ENCODE data around the gene HLA-B. TPM values are rescaled to one million over a fixed set of nuclear protein-coding genes. Genes with fewer than 3 reads are reported as not detected.
A peak's percentile ranks its signal among the peaks of the same experiment; 100 is the strongest.
"Not testable (repeated sequence)": the region's sequence is repeated elsewhere in the genome, so short reads cannot be mapped to it uniquely, and the experiment has no call there.

HLA-B gene
- total RNA-seq (1,000 to 10,000 TPM; 5,565 to 5,762 TPM), polyA plus RNA-seq (1,000 to 10,000 TPM; 6,650 to 9,105 TPM)

DNA sequence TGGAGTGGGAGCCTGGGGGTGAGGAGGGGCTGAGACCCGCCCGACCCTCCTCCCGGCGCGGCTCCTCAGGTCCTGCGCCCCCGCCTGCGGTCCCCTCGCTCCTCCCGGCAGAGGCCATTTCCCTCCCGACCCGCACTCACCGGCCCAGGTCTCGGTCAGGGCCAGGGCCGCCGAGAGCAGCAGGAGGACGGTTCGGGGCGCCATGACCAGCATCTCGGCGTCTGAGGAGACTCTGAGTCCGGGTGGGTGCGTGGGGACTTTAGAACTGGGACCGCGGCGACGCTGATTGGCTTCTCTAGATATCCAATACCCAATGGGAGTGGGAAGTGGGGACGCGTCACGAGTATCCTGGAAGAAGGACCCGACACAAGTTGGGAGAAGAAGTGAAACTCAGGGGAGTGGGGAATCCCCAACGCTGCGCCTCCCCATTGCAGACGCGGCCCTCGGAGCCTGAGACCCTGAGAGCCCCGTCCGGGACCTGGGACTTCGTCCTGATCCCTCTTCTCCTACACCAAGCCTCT is at the start of gene HLA-B:
HLA-B (minus strand) TSS at position 234 of the 521 bp plus-strand sequence; CDS start at position 213, 21 bp downstream.
- ChIA-PET POLR2A (ENCODE audit: partially characterized antibody) (interaction anchor here (0.7 to 21.6 kb wide), 13 partner anchors 9 to 209 kb away, joined by 3 to 517 read pairs (median 4); partner anchors contain the start of gene HLA-C), CTCF (ENCODE audit: partially characterized antibody) (interaction anchor here (1.0 kb wide), 2 partner anchors 10 to 154 kb away, joined by 4 to 7 read pairs; no protein-coding TSS in a partner anchor)
- Histone ChIP-seq H3K27ac (ENCODE audit: low read depth, low read length) (peak within 1 kb of the TSS; percentile 99), H3K27me3 (ENCODE audit: insufficient read depth, low read length) (no peaks in the 10 kb centered on the region), H3K9me3 (ENCODE audit: control insufficient read depth in 1 of 2, low read length in 2 of 2) (no peaks in the 10 kb centered on the region), H3K4me1 (ENCODE audit: insufficient read depth, low read length) (peaks cover 59% of the 10 kb centered on the region), H3K36me3 (ENCODE audit: insufficient read depth, low read length) (peaks cover 27% of the 10 kb centered on the region), H3K4me3 (ENCODE audit: low read length in 2 of 2) (peak within 1 kb of the TSS; percentile 68 to 86)
- peak; percentile 82 to 93 (median 85) for DNase-seq
- Mint-ChIP-seq H3K36me3 (peaks cover 37 to 50% of the 10 kb centered on the region in 2 donors), H3K9me3 (peaks cover 0 to 12% (median 0%) of the 10 kb centered on the region in 8 donors), H3K27ac (peak within 1 kb of the TSS; percentile 100), H3K27me3 (peaks cover 1% of the 10 kb centered on the region in 2 donors), H3K4me1 (peaks cover 44 to 82% (median 55%) of the 10 kb centered on the region in 4 donors), H3K4me3 (peak within 1 kb of the TSS; percentile 97 to 99 (median 99))
- intact Hi-C loops (cut with micrococcal nuclease): loop anchor here (1.0 to 2.0 kb wide), 5 partner anchors 10 to 198 kb away; partner anchors contain the start of genes HLA-C and TCF19

DNA sequence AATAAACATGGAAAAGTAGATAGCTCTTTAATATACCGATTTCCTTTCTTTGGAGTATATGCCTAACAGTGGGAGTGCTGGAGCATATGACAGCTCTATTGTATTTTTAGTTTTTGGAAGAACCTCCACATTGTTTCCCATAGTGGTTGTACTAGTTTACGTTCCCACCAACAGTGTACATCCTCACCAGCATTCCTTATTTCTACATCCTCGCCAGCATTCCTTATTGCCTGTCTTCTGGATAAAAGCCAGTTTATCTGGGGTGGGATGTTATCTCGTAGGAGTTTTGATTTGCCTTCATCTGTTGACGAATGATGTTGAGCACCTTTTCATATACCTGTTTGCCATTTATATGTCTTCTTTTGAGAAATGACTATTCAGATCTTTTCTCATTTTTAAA is 49.0 kb upstream of the HLA-B start:
- intact Hi-C loops (cut with micrococcal nuclease): no loop called here
- Mint-ChIP-seq H3K4me3 (peak overlapping the region in 5 of 8 donors; percentile 3 to 65 (median 50)), H3K27me3 (no peaks in the 10 kb centered on the region), H3K36me3 (peaks cover 13 to 21% of the 10 kb centered on the region in 2 donors), H3K9me3 (peaks cover 0 to 1% (median 0%) of the 10 kb centered on the region in 8 donors), H3K27ac (peak overlapping the region in 4 of 7 donors; percentile 5 to 90 (median 36)), H3K4me1 (peaks cover 62 to 90% (median 76%) of the 10 kb centered on the region in 4 donors)
- Histone ChIP-seq H3K27me3 (ENCODE audit: insufficient read depth, low read length) (no peaks in the 10 kb centered on the region), H3K9me3 (ENCODE audit: control insufficient read depth in 1 of 2, low read length in 2 of 2) (no peaks in the 10 kb centered on the region), H3K4me1 (ENCODE audit: insufficient read depth, low read length) (peaks cover 71% of the 10 kb centered on the region), H3K27ac (ENCODE audit: low read depth, low read length) (no peak overlapping the region), H3K36me3 (ENCODE audit: insufficient read depth, low read length) (peaks cover 5% of the 10 kb centered on the region), H3K4me3 (ENCODE audit: low read length in 2 of 2) (no peak overlapping the region)
- CTCF ChIA-PET (ENCODE audit: partially characterized antibody): interaction anchor here (1.2 kb wide), 2 partner anchors 36 to 39 kb away, joined by 3 to 5 read pairs; no protein-coding TSS in a partner anchor
- no peak for DNase-seq
- POLR2A ChIA-PET (ENCODE audit: partially characterized antibody): no interaction called here

DNA sequence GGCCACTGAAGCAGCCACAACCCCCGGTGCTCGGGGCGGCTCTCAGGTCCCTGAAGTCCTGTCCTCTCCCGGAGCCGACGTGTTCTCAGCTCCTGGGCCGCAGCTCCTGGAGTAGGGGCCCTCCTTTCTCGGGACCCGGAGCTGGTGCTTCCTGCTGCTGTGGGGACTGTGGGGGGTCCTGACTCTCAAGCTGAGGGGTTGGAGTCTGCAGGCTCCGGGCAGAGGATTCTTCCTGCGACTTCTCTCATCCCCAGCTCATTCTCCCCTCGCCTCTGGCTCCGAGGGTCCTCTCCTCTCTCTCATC is 47.0 kb upstream of the HLA-B start:
- H3K36me3 ChIP-seq (ENCODE audit: insufficient read depth, low read length): not testable (repeated sequence)
- POLR2A ChIA-PET (ENCODE audit: partially characterized antibody): interaction anchor here (1.1 to 5.1 kb wide), 4 partner anchors 58 to 207 kb away, joined by 4 to 30 read pairs (median 6); partner anchors contain the start of gene LTB

DNA sequence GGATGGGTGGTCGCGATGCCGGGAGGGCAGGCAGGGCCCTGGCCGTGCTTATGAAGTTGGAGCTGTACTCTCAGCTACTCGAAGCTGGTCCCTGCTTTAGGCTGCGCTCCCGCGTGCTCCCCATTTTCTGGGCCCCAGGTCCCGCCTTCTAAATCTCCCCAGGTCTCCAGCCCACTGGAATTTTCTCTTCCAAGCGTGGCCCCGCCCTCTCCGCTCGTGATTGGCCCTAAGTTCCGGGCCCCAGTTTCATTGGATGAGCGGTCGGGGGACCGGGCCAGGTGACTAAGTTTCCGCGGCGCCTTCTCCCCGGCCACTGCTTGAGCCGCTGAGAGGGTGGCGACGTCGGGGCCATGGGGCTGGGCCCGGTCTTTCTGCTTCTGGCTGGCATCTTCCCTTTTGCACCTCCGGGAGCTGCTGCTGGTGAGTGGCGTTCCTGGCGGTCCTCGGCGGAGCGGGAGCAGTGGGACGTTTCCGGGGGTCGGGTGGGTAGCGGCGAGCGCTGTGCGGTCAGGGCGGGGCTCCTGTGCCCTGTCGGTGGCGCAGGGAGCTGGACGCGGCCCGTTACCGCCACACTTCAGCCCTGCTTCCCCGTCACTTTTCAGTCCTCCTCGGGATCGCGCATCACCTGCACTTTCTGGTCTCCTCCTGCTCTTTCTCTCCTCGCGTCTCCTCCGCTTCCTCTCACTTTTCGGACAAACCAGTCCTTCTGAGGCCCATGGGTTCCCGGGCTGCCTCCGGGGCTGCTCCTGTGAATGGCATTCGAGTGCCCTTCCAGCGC is 46.5 kb upstream of the HLA-B start, which contains the start of gene MICA:
MICA (plus strand) TSS at position 313 of the 778 bp plus-strand sequence; CDS start at position 351, 38 bp downstream.
- Histone ChIP-seq H3K4me1 (ENCODE audit: insufficient read depth, low read length) (peaks cover 78% of the 10 kb centered on the region), H3K36me3 (ENCODE audit: insufficient read depth, low read length) (no peaks in the 10 kb centered on the region), H3K9me3 (ENCODE audit: control insufficient read depth in 1 of 2, low read length in 2 of 2) (no peaks in the 10 kb centered on the region), H3K27me3 (ENCODE audit: insufficient read depth, low read length) (no peaks in the 10 kb centered on the region), H3K27ac (ENCODE audit: low read depth, low read length) (peak within 1 kb of the TSS; percentile 76), H3K4me3 (ENCODE audit: low read length in 2 of 2) (peak within 1 kb of the TSS; percentile 36 to 69)
- Mint-ChIP-seq H3K27ac (peak within 1 kb of the TSS; percentile 75 to 97 (median 91)), H3K36me3 (peaks cover 0 to 20% of the 10 kb centered on the region in 2 donors), H3K27me3 (no peaks in the 10 kb centered on the region), H3K9me3 (peaks cover 0 to 1% (median 0%) of the 10 kb centered on the region in 8 donors), H3K4me1 (peaks cover 55 to 93% (median 70%) of the 10 kb centered on the region in 4 donors), H3K4me3 (peak within 1 kb of the TSS; percentile 86 to 98 (median 97))
- ChIA-PET POLR2A (ENCODE audit: partially characterized antibody) (interaction anchor here (1.1 to 5.1 kb wide), 7 partner anchors 10 to 206 kb away, joined by 3 to 30 read pairs (median 5); partner anchors contain the start of genes DDX39B and LTB), CTCF (ENCODE audit: partially characterized antibody) (interaction anchor here (0.6 to 1.5 kb wide), 5 partner anchors 9 to 214 kb away, joined by 3 to 10 read pairs (median 3); no protein-coding TSS in a partner anchor)
- intact Hi-C loops (cut with micrococcal nuclease): no loop called here
- peak; percentile 50 to 79 (median 54) for DNase-seq

More for the DNA sequence above, 47.0 kb upstream of the HLA-B start:
- Histone ChIP-seq H3K4me1 (ENCODE audit: insufficient read depth, low read length) (peaks cover 74% of the 10 kb centered on the region), H3K27ac (ENCODE audit: low read depth, low read length) (peak overlapping the region; percentile 76), H3K4me3 (ENCODE audit: low read length in 2 of 2) (peak overlapping the region; percentile 29 to 69)
- H3K36me3 Mint-ChIP-seq: peaks cover 0 to 20% of the 10 kb centered on the region in 2 donors
- peak overlapping the region; percentile 86 to 98 (median 97) for H3K4me3 Mint-ChIP-seq
- CTCF ChIA-PET (ENCODE audit: partially characterized antibody): interaction anchor here (0.6 to 1.5 kb wide), 4 partner anchors 9 to 214 kb away, joined by 3 to 10 read pairs (median 3); no protein-coding TSS in a partner anchor
- intact Hi-C loops (cut with micrococcal nuclease); H3K27me3 Mint-ChIP-seq; H3K27me3 ChIP-seq (ENCODE audit: insufficient read depth, low read length); DNase-seq; H3K9me3 Mint-ChIP-seq; H3K9me3 ChIP-seq (ENCODE audit: control insufficient read depth in 1 of 2, low read length in 2 of 2): not testable (repeated sequence)
- peaks cover 53 to 92% (median 69%) of the 10 kb centered on the region in 4 donors for H3K4me1 Mint-ChIP-seq
- peak overlapping the region in 6 of 7 donors; percentile 75 to 92 (median 89) for H3K27ac Mint-ChIP-seq

DNA sequence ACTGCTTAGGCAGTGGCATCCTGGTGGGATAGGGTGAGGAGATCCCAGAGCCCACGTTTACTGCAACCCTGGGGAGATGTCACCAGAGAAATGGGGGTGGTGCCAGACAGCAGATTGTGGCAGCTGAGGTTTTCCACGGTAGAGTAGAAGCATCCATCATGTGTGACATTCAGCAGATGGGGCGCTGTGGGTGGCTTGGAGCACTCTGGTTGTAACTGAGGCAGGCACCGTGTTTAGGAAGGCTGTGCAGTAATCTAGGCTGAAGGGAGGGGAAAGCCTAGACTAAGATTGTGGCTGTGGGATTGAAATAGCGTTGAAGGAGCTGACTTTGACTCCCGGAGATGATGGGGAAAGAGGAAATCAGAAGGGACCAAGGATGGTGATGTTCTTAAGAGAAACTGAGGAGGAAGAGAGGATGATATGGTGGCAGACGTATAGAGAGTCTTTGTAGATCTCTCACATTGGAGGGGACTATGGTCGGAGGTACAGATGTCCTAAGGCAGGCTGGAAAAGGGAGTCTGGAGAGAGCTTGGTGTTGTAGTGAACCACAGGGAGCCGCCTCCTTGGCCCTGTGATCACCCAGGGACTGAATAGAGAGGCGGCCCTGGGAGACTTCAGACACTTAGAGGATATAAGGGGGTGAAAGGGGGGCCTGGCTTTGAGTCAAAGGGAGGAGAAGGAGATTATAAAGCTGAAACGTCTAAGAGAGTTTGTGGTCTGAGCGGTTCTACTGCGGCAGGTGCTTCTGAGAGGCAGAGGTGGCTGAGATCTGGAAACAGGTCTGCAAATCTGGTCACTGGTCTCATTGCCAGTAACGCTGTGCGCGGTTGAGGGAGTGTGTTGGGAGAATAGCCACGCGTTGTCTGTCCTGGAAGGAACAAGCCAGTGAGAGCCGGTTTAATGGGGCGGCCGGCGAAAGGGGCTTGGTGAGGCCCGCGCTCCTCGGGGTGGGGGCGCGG is 45.6 kb upstream of the HLA-B start:
- DNase-seq: peak in 4 of 5 donors; percentile 30 to 62 (median 40)
- peak overlapping the region; percentile 86 to 98 (median 97) for H3K4me3 Mint-ChIP-seq
- Histone ChIP-seq H3K9me3 (ENCODE audit: control insufficient read depth in 1 of 2, low read length in 2 of 2) (no peaks in the 10 kb centered on the region), H3K27me3 (ENCODE audit: insufficient read depth, low read length) (no peaks in the 10 kb centered on the region), H3K27ac (ENCODE audit: low read depth, low read length) (peak overlapping the region; percentile 76), H3K4me3 (ENCODE audit: low read length in 2 of 2) (peak overlapping the region; percentile 36 to 69), H3K36me3 (ENCODE audit: insufficient read depth, low read length) (no peaks in the 10 kb centered on the region), H3K4me1 (ENCODE audit: insufficient read depth, low read length) (peaks cover 78% of the 10 kb centered on the region)
- peaks cover 49 to 84% (median 67%) of the 10 kb centered on the region in 4 donors for H3K4me1 Mint-ChIP-seq
- H3K9me3 Mint-ChIP-seq: peaks cover 0 to 1% (median 0%) of the 10 kb centered on the region in 8 donors
- no peaks in the 10 kb centered on the region for H3K27me3 Mint-ChIP-seq
- peak overlapping the region; percentile 75 to 97 (median 91) for H3K27ac Mint-ChIP-seq
- CTCF ChIA-PET (ENCODE audit: partially characterized antibody): interaction anchor here (1.2 to 9.0 kb wide), 5 partner anchors 8 to 42 kb away, joined by 3 to 131 read pairs (median 10); no protein-coding TSS in a partner anchor
- peaks cover 0 to 18% of the 10 kb centered on the region in 2 donors for H3K36me3 Mint-ChIP-seq
- intact Hi-C loops (cut with micrococcal nuclease): no loop called here
- POLR2A ChIA-PET (ENCODE audit: partially characterized antibody): interaction anchor here (1.1 to 5.1 kb wide), 11 partner anchors 9 to 205 kb away, joined by 3 to 33 read pairs (median 5); partner anchors contain the start of genes DDX39B and LTB

DNA sequence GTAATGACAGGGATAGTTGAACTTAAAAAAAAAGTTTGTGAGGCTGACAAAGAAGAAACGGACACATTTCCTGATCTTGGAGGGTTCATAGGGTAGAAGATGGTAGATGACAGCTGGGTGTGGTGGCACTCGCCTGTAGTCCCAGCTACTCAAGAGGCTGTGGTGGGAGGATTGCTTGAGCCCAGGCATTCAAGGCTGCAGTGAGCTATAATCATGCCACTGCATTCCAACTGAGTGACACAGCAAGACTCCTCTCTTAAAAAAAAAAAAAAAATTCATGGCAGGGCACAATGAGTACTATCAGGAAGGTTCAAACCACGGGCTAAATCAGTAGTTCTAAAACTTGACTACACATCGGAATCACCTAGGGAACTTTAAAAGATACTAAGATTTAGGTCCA is 44.4 kb upstream of the HLA-B start:
- peaks cover 75% of the 10 kb centered on the region for H3K4me1 ChIP-seq (ENCODE audit: insufficient read depth, low read length)
- H3K4me1 Mint-ChIP-seq: peaks cover 46 to 79% (median 64%) of the 10 kb centered on the region in 4 donors
- H3K27me3 ChIP-seq (ENCODE audit: insufficient read depth, low read length): no peaks in the 10 kb centered on the region
- ChIA-PET CTCF (ENCODE audit: partially characterized antibody) (interaction anchor here (1.0 to 9.0 kb wide), 6 partner anchors 19 to 93 kb away, joined by 3 to 131 read pairs (median 6); no protein-coding TSS in a partner anchor), POLR2A (ENCODE audit: partially characterized antibody) (interaction anchor here (0.6 to 5.1 kb wide), 17 partner anchors 16 to 1453 kb away, joined by 3 to 33 read pairs (median 4); no protein-coding TSS in a partner anchor)
- intact Hi-C loops (cut with micrococcal nuclease): loop anchor here (2.0 kb wide), 1 partner anchor 141 kb away; the partner anchor contains the start of gene DDX39B
- H3K27ac Mint-ChIP-seq: peak overlapping the region; percentile 75 to 97 (median 89)
- H3K27ac ChIP-seq (ENCODE audit: low read depth, low read length): peak overlapping the region; percentile 76
- H3K27me3 Mint-ChIP-seq: no peaks in the 10 kb centered on the region
- no peaks in the 10 kb centered on the region for H3K36me3 ChIP-seq (ENCODE audit: insufficient read depth, low read length)
- H3K9me3 Mint-ChIP-seq: peaks cover 0 to 1% (median 0%) of the 10 kb centered on the region in 8 donors
- H3K36me3 Mint-ChIP-seq: peaks cover 0 to 21% of the 10 kb centered on the region in 2 donors
- peak overlapping the region; percentile 86 to 98 (median 97) for H3K4me3 Mint-ChIP-seq
- H3K9me3 ChIP-seq (ENCODE audit: control insufficient read depth in 1 of 2, low read length in 2 of 2): no peaks in the 10 kb centered on the region
- H3K4me3 ChIP-seq (ENCODE audit: low read length in 2 of 2): peak overlapping the region; percentile 45 to 71
- DNase-seq: peak in 1 of 5 donors; percentile 14
